HEK293T (cell line): Measurements from ENCODE around the gene BRINP3.

ENCODE experiments used
- ARNT ChIP-seq: fragments of 450-650 bp; IDR thresholded peaks from 2 replicates; pipeline ENCODE4 v1.6.1; 2017; ENCODE audit warnings: mild to moderate bottlenecking
- BHLHE40 ChIP-seq: fragments of 450-650 bp; IDR thresholded peaks from 2 replicates; pipeline ENCODE4 v1.6.1; 2016; ENCODE audit warnings: mild to moderate bottlenecking, moderate library complexity, borderline replicate concordance
- SUZ12 ChIP-seq: fragments of 450-650 bp; IDR thresholded peaks from 2 replicates; pipeline ENCODE4 v1.6.1; 2016; ENCODE audit warnings: mild to moderate bottlenecking

DNA sequence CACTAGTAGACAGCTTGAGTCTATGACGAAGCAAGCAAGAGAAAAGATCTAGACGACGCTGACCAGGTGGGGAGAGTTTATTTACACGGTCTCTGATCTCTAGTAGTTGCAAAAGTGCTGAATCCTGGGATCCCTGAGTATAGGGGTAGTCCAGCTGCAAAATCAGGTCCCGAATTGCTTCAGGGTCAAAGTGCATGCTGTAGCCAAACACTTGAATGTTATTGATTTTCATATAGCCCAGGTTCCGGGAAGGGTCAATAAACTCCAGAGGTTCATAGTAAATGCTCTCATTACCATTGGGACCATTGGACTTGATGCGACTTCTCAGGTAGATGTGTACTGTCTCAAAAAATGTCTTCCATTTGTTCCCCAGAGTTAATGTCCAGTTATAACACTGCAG is 379.6 kb downstream of the BRINP3 start:
- no peak for TF ChIP-seq SUZ12
- no peak for TF ChIP-seq BHLHE40
- no peak for TF ChIP-seq ARNT
